K562 (cell line): Measurements from ENCODE around the gene PTGIS.

Source experiments
- CBFB ChIP-seq: sonication (generic); formaldehyde crosslinking; IDR thresholded peaks from 2 replicates; pipeline ENCODE4 v1.4.0; 2020; ENCODE audit warnings: mild to moderate bottlenecking, missing genetic modification reagents
- CHD2 ChIP-seq: IDR thresholded peaks from 2 replicates; pipeline ENCODE4 v1.6.1; 2011; ENCODE audit warnings: low read depth, low read length
- CTCF ChIP-seq, 3 experiments: IDR thresholded peaks in 2 of 3; conservative IDR thresholded peaks in 1 of 3; 2 replicates each; pipeline ENCODE4 v1.5.1; 2011 to 2012; ENCODE audit warnings: low read length in 3 of 3, mild to moderate bottlenecking in 3 of 3, control low read depth in 2 of 3, improper control_type of control experiment in 1 of 3, inconsistent platforms in 1 of 3, low read depth in 1 of 3, mixed read lengths in 1 of 3, moderate library complexity in 1 of 3; ENCODE audit not compliant: insufficient read depth in 2 of 3
- ELK1 ChIP-seq: sonication (generic); formaldehyde crosslinking; IDR thresholded peaks from 2 replicates; pipeline ENCODE4 v1.8.1; 2022; ENCODE audit warnings: missing genetic modification reagents
- EP300 ChIP-seq: IDR thresholded peaks from 2 replicates; pipeline ENCODE4 v1.6.1; 2012; ENCODE audit warnings: low read length, improper control_type of control experiment
- HNRNPK ChIP-seq: fragments of 200-400 bp; formaldehyde crosslinking; IDR thresholded peaks from one replicate; pipeline ENCODE4 v1.6.1; 2018; ENCODE audit warnings: mild to moderate bottlenecking, low read depth, low read length; ENCODE audit not compliant: poor library complexity, severe bottlenecking
- NFYB ChIP-seq: IDR thresholded peaks from 2 replicates; pipeline ENCODE4 v1.6.1; 2011; ENCODE audit warnings: mild to moderate bottlenecking, moderate library complexity; ENCODE audit not compliant: insufficient read length; ENCODE audit errors: extremely low read depth
- PHF20 ChIP-seq: fragments of 450-650 bp; IDR thresholded peaks from 2 replicates; pipeline ENCODE4 v1.6.1; 2018; ENCODE audit not compliant: partially characterized antibody
- POLR3G ChIP-seq: IDR thresholded peaks from 2 replicates; pipeline ENCODE4 v1.6.1; 2011; ENCODE audit not compliant: insufficient read length, insufficient replicate concordance; ENCODE audit errors: extremely low read depth
- ZBTB9 ChIP-seq: fragments of 450-650 bp; formaldehyde crosslinking; IDR thresholded peaks from 2 replicates; pipeline ENCODE4 v1.4.0; 2020; ENCODE audit warnings: mild to moderate bottlenecking, moderate library complexity
- ZNF133 ChIP-seq: fragments of 250-450 bp; sonication (Bioruptor Pico); IDR thresholded peaks from 2 replicates; pipeline ENCODE4 v1.4.0; 2020; ENCODE audit warnings: mild to moderate bottlenecking
- ZNF143 ChIP-seq: sonication (generic); formaldehyde crosslinking; IDR thresholded peaks from 2 replicates; pipeline ENCODE4 v1.9.0; 2022; ENCODE audit warnings: mild to moderate bottlenecking, missing genetic modification reagents

- TF ChIP-seq CTCF (IDR thresholded peaks at IDR 0.05 in 2 of 3, conservative IDR thresholded peaks at IDR 0.05 in 1 of 3; ENCODE audit: insufficient read depth in 2 of 3, low read depth in 1 of 3, low read length in 3 of 3) (no peak), EP300 (no peak), ZBTB9 (CRISPR knock-in tag) (no peak), CBFB (CRISPR knock-in tag) (no peak), PHF20 (no peak), HNRNPK (no peak), POLR3G (no peak), ZNF143 (CRISPR knock-in tag) (no peak), ELK1 (CRISPR knock-in tag) (no peak), ZNF133 (CRISPR knock-in tag) (no peak), CHD2 (no peak), NFYB (no peak)
Measured at GRCh38 chr20:49468412-49468811, 99.5 kb downstream of the PTGIS start.
